Measurements from ENCODE around the gene TSGA10.

TSGA10 gene

DNA sequence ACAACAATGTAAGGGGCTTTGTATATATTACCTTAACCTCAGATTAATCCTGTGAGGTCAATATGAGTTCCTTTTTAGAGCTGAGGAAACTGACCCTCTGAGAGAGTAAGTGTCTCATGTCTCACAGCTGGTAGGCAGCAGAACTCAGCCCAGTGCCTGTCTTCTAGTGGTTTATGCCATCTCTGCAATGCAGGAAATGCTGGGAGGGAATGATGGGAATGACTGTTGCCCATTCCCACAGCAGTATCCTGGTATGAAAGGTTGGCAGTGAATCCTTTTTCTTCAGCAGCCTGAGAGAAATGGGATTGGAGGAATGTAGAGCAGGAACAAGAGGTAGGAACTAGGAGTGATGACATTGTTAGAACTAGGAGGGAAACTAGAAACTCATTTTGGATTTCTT, 32.3 kb upstream of the TSGA10 start:
- Histone ChIP-seq H2BK12ac (ENCODE audit: low read length) (no peak overlapping the region), H4K8ac (ENCODE audit: low read depth, low read length) (no peak overlapping the region), H3K18ac (ENCODE audit: low read length) (no peak overlapping the region), H3K14ac (ENCODE audit: low read length) (no peak overlapping the region), H3K4me3 (ENCODE audit: low read depth, low read length) (no peak overlapping the region), H3K27me3 (ENCODE audit: insufficient read depth, low read length) (no peaks in the 10 kb centered on the region), H3K4ac (ENCODE audit: low read depth, low read length) (no peak overlapping the region), H3K79me2 (ENCODE audit: control insufficient read depth, insufficient read depth, low read length, poor library complexity) (no peaks in the 10 kb centered on the region), H3K36me3 (ENCODE audit: control insufficient read depth in 1 of 2, insufficient read depth in 2 of 2, low read length in 2 of 2) (peaks cover 0 to 3% of the 10 kb centered on the region in 2 experiments), H3K4me2 (ENCODE audit: low read length) (no peak overlapping the region), H3K9me3 (ENCODE audit: insufficient read depth, low read depth, low read length) (no peaks in the 10 kb centered on the region), H4K12ac (ENCODE audit: low read depth, low read length) (no peak overlapping the region), H2AFZ (ENCODE audit: insufficient read depth, low read length, poor library complexity) (no peak overlapping the region), H3K27ac (ENCODE audit: low read depth, low read length) (no peak overlapping the region), H2BK120ac (ENCODE audit: insufficient read depth, low read length, poor library complexity) (no peak overlapping the region), H4K91ac (ENCODE audit: low read depth, low read length) (no peak overlapping the region), H2BK5ac (ENCODE audit: low read depth, low read length, poor library complexity) (no peak overlapping the region), H3K9ac (ENCODE audit: low read length) (no peak overlapping the region), H3K23ac (ENCODE audit: low read length) (no peak overlapping the region), H3K4me1 (ENCODE audit: control insufficient read depth in 1 of 2, insufficient read depth in 2 of 2, low read length in 2 of 2) (peaks cover 0 to 6% of the 10 kb centered on the region in 2 experiments), H3K79me1 (ENCODE audit: low read length) (no peaks in the 10 kb centered on the region), H2AK5ac (ENCODE audit: low read length) (no peak overlapping the region)
- no peak for DNase-seq

DNA sequence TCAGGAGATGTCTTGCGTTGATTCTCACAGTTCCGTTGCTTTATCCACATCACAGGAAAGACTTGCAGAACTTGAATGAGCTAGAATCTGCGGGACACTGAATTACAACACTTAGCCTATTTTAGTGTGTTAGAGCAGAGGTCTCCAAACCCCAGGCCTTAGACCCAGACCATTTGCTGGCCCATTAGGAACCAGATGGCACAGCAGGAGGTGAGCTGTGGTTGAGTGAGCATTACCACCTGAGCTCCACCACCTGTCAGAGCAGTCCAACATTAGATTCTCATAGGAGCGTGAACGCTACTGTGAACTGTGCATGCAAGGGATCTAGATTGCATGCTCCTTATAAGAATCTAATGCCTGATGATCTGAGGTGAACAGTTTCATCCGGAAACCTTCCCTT, 30.1 kb upstream of the TSGA10 start:
- Histone ChIP-seq H3K14ac (ENCODE audit: low read length) (no peak overlapping the region), H4K12ac (ENCODE audit: low read depth, low read length) (no peak overlapping the region), H2BK12ac (ENCODE audit: low read length) (no peak overlapping the region), H3K36me3 (ENCODE audit: control insufficient read depth in 1 of 2, insufficient read depth in 2 of 2, low read length in 2 of 2) (peaks cover 0 to 3% of the 10 kb centered on the region in 2 experiments), H3K27ac (ENCODE audit: low read depth, low read length) (no peak overlapping the region), H4K91ac (ENCODE audit: low read depth, low read length) (no peak overlapping the region), H3K79me1 (ENCODE audit: low read length) (peaks cover 6% of the 10 kb centered on the region), H2AK5ac (ENCODE audit: low read length) (no peak overlapping the region), H3K4ac (ENCODE audit: low read depth, low read length) (no peak overlapping the region), H3K4me1 (ENCODE audit: control insufficient read depth in 1 of 2, insufficient read depth in 2 of 2, low read length in 2 of 2) (peaks cover 0 to 6% of the 10 kb centered on the region in 2 experiments), H4K8ac (ENCODE audit: low read depth, low read length) (no peak overlapping the region), H2BK120ac (ENCODE audit: insufficient read depth, low read length, poor library complexity) (no peak overlapping the region), H3K4me3 (ENCODE audit: low read depth, low read length) (no peak overlapping the region), H3K18ac (ENCODE audit: low read length) (no peak overlapping the region), H3K79me2 (ENCODE audit: control insufficient read depth, insufficient read depth, low read length, poor library complexity) (peaks cover 4% of the 10 kb centered on the region), H3K9me3 (ENCODE audit: insufficient read depth, low read depth, low read length) (no peaks in the 10 kb centered on the region), H3K4me2 (ENCODE audit: low read length) (no peak overlapping the region), H2AFZ (ENCODE audit: insufficient read depth, low read length, poor library complexity) (no peak overlapping the region), H2BK5ac (ENCODE audit: low read depth, low read length, poor library complexity) (no peak overlapping the region), H3K9ac (ENCODE audit: low read length) (no peak overlapping the region), H3K23ac (ENCODE audit: low read length) (peak overlapping the region; percentile 67), H3K27me3 (ENCODE audit: insufficient read depth, low read length) (no peaks in the 10 kb centered on the region)
- no peak for DNase-seq
- no CpG with 5 or more reads among the region's 6 CpGs for WGBS (ENCODE audit: extremely low coverage, insufficient coverage, insufficient read length)

DNA sequence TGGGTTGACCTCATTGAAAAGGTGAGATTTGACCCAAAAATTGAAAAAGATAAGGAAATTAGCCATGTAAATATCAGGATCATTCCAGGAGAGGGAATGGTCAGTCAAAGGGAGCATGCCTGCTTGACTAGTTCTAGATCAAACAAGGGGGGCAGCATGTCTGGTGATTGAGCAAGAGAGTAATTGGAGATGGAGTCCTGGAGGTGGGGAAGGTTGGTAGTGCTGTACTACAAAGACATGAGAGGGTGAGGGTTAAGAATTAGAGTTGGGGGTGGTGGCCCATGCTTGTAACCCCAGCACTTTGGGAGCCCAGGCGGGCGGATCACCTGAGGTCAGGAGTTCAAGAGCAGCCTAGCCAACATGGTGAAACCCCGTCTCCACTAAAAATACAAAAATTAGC, 28.3 kb upstream of the TSGA10 start:
- Histone ChIP-seq H3K79me1 (ENCODE audit: low read length) (peaks cover 6% of the 10 kb centered on the region), H3K27me3 (ENCODE audit: insufficient read depth, low read length) (no peaks in the 10 kb centered on the region), H2AFZ (ENCODE audit: insufficient read depth, low read length, poor library complexity) (no peak overlapping the region), H3K23ac (ENCODE audit: low read length) (no peak overlapping the region), H4K8ac (ENCODE audit: low read depth, low read length) (no peak overlapping the region), H4K12ac (ENCODE audit: low read depth, low read length) (no peak overlapping the region), H3K4me2 (ENCODE audit: low read length) (no peak overlapping the region), H2BK120ac (ENCODE audit: insufficient read depth, low read length, poor library complexity) (no peak overlapping the region), H2BK5ac (ENCODE audit: low read depth, low read length, poor library complexity) (no peak overlapping the region), H3K14ac (ENCODE audit: low read length) (no peak overlapping the region), H3K4me1 (ENCODE audit: control insufficient read depth in 1 of 2, insufficient read depth in 2 of 2, low read length in 2 of 2) (peaks cover 0 to 6% of the 10 kb centered on the region in 2 experiments), H3K9ac (ENCODE audit: low read length) (no peak overlapping the region), H3K4ac (ENCODE audit: low read depth, low read length) (peak overlapping the region; percentile 46), H2BK12ac (ENCODE audit: low read length) (no peak overlapping the region), H3K4me3 (ENCODE audit: low read depth, low read length) (no peak overlapping the region), H3K18ac (ENCODE audit: low read length) (no peak overlapping the region), H4K91ac (ENCODE audit: low read depth, low read length) (no peak overlapping the region), H3K79me2 (ENCODE audit: control insufficient read depth, insufficient read depth, low read length, poor library complexity) (peaks cover 4% of the 10 kb centered on the region), H2AK5ac (ENCODE audit: low read length) (no peak overlapping the region), H3K27ac (ENCODE audit: low read depth, low read length) (no peak overlapping the region), H3K9me3 (ENCODE audit: insufficient read depth, low read depth, low read length) (no peaks in the 10 kb centered on the region), H3K36me3 (ENCODE audit: control insufficient read depth in 1 of 2, insufficient read depth in 2 of 2, low read length in 2 of 2) (no peaks in the 10 kb centered on the region)
- no CpG with 5 or more reads among the region's 3 CpGs for WGBS (ENCODE audit: extremely low coverage, insufficient coverage, insufficient read length)
- no peak for DNase-seq

- peaks cover 4% of the 10 kb centered on the region for H3K79me2 ChIP-seq (ENCODE audit: control insufficient read depth, insufficient read depth, low read length, poor library complexity)
- peak overlapping the region; percentile 70 for H3K4me2 ChIP-seq (ENCODE audit: low read length)
- peak overlapping the region; percentile 40 for H3K4ac ChIP-seq (ENCODE audit: low read depth, low read length)
- no peak overlapping the region for H2AFZ ChIP-seq (ENCODE audit: insufficient read depth, low read length, poor library complexity)
- H3K4me3 ChIP-seq (ENCODE audit: low read depth, low read length) = peak overlapping the region; percentile 80
- no peak overlapping the region for H4K91ac ChIP-seq (ENCODE audit: low read depth, low read length)
- H2BK5ac ChIP-seq (ENCODE audit: low read depth, low read length, poor library complexity) = no peak overlapping the region
- H2BK12ac ChIP-seq (ENCODE audit: low read length) = no peak overlapping the region
- WGBS (ENCODE audit: extremely low coverage, insufficient coverage, insufficient read length) = no CpG with 5 or more reads among the region's 4 CpGs
- H4K8ac ChIP-seq (ENCODE audit: low read depth, low read length) = no peak overlapping the region
- H3K14ac ChIP-seq (ENCODE audit: low read length) = no peak overlapping the region
- H3K18ac ChIP-seq (ENCODE audit: low read length) = no peak overlapping the region
- no peak overlapping the region for H4K12ac ChIP-seq (ENCODE audit: low read depth, low read length)
- no peaks in the 10 kb centered on the region for H3K9me3 ChIP-seq (ENCODE audit: insufficient read depth, low read depth, low read length)
- no peak overlapping the region for H2AK5ac ChIP-seq (ENCODE audit: low read length)
- peaks cover 0 to 2% of the 10 kb centered on the region in 2 experiments for H3K36me3 ChIP-seq (ENCODE audit: control insufficient read depth in 1 of 2, insufficient read depth in 2 of 2, low read length in 2 of 2)
- H3K4me1 ChIP-seq (ENCODE audit: control insufficient read depth in 1 of 2, insufficient read depth in 2 of 2, low read length in 2 of 2) = peaks cover 0 to 6% of the 10 kb centered on the region in 2 experiments
- no peak overlapping the region for H3K9ac ChIP-seq (ENCODE audit: low read length)
- peak in 1 of 2 donors; percentile 44 for DNase-seq
- no peaks in the 10 kb centered on the region for H3K27me3 ChIP-seq (ENCODE audit: insufficient read depth, low read length)
- H3K27ac ChIP-seq (ENCODE audit: low read depth, low read length) = peak overlapping the region; percentile 65
- H3K79me1 ChIP-seq (ENCODE audit: low read length) = peaks cover 6% of the 10 kb centered on the region
- no peak overlapping the region for H3K23ac ChIP-seq (ENCODE audit: low read length)
- H2BK120ac ChIP-seq (ENCODE audit: insufficient read depth, low read length, poor library complexity) = no peak overlapping the region
Observed at GRCh38 chr2:99181624-99182000, 26.9 kb upstream of the TSGA10 start.
